ENCODE measurements around the gene DIAPH1.
A peak's percentile ranks its signal among the peaks of the same experiment; 100 is the strongest.

The DIAPH1 gene

DNA sequence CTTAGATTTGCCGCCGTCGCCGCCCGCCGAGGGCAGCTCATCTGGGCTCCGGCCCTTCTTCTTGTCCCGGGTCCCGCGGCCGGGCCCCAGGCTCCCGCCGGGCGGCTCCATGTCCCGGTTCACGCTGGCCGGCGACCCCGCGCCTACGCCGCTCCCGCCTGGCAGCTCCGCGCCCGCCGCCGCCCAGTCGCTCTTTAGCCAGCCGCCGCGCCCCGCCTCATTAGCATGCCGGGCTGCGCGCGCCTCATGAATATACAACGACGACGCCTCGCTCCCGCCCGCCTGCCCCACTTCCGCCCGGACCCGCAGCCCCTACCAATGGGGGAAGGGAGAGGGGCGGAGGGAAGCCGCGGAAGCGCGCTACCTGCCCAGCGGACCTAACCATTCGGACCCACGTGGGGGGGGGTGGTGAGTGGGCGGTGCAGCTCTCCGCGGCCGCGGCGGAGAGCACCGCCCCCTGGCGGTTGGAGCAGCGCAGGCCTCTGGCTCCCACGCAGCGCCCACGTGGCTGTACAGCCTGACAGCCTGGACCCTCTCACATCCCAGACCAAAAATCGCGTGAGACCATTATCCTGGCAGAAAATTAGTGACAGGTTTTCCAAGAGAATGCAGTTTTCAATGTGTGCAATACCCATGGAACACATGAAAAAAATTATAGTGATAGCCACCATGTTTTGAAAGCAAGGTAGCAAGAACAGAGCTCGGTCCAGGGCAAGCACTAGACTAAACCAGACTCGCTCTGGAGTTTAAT is at the start of gene DIAPH1:
TSS of gene DIAPH1 (minus strand) at position 197 of the 751 bp plus-strand sequence. CDS start at position 111, 86 bp downstream.
- no peak for TF ChIP-seq ZNF274 (IDR thresholded peaks at IDR 0.05; ENCODE audit: low read depth, low read length)
- H3K4me3 ChIP-seq (ENCODE audit: low read length): peak within 1 kb of the TSS; percentile 87

DNA sequence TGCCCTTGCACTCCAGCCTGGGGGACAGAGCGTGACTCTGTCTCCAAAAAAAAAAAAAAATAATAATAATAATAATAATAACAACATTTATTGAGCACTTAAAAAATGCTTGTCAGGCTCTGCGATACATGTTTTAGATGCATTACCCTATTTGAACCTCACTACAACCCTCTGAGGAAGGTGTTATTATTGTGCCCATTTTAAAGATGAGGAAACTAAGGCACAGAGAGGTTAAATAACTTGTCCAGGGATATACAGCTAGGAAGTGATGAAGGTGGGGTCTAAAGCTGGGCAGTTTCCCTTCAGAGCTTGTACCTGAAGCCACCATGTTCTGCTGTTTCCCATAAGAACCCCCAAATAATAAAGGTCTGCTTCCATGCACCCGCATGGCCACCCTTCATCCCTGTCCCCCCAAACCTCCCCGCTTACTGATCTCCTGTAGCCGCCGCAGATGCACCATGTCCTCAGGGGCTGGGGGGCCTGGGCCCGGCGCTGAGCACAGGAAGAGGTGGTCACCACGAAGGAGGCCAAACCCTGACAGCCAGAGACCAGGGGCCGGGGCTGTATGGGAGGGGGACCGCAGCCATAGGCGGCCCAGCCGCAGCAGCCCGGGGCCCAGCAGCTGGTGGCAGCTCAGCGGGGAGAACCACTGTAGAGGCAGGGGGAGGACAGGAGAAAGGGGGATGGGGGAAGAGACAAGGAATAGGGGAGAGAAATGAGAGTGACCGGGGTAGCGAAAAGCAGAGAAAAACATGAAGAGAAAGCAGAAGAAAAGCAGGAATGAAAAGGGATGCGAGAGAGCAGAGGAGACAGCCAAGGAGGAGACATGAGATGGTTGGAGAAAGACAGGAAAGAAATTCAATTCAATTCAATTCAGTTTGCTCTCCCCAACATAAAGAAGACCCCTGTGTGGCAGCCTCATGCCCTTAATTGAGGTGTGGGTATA is 47.5 kb upstream of the DIAPH1 start:
- no peak overlapping the region for H3K4me3 ChIP-seq (ENCODE audit: low read length)
- TF ChIP-seq ZNF274 (IDR thresholded peaks at IDR 0.05; ENCODE audit: low read depth, low read length): no peak

DNA sequence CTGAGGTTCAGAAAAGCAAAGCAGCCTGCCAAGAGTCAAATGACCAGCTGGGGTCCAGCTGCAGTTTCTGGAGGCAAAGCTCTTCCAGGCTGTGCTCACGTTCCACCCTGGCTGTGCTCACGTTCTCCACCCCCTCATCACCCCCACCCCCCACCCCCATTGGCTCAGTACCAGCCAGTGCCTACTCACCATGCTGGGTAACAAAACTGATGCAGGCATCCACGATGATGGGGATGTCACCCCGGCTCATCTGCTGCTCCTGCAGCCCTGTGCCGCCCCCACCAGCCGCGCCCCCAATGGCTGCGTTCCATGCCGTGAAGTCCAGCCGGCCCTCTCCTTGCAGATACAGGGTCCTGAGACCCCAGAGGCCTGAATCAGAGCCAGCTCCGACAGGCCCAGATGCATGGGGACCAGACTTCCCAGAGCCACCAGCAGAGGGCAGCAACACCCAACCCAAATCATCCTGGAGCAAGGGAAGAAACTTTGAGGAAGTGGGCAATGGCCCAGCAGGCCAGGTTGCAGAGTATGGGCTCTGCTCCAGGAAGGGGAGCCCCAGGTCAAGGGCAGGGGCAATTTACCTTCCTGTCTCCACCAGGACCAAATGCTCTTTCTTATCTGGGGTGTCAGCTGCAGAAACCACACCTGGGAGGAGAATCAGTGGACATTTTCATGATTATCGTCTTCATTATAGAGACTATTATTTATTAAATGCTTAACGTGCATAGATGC is 46.1 kb upstream of the DIAPH1 start:
- TF ChIP-seq ZNF274 (IDR thresholded peaks at IDR 0.05; ENCODE audit: low read depth, low read length): no peak
- H3K4me3 ChIP-seq (ENCODE audit: low read length): no peak overlapping the region

GRCh38 chr5:141663506-141663905 is 44.7 kb upstream of the DIAPH1 start:
- TF ChIP-seq ZNF274 (IDR thresholded peaks at IDR 0.05; ENCODE audit: low read depth, low read length): no peak

GRCh38 chr5:141662028-141662427 is 43.2 kb upstream of the DIAPH1 start:
- TF ChIP-seq ZNF274 (IDR thresholded peaks at IDR 0.05; ENCODE audit: low read depth, low read length): no peak
- no peak overlapping the region for H3K4me3 ChIP-seq (ENCODE audit: low read length)

More at GRCh38 chr5:141663506-141663905, 44.7 kb upstream of the DIAPH1 start:
- no peak overlapping the region for H3K4me3 ChIP-seq (ENCODE audit: low read length)

DNA sequence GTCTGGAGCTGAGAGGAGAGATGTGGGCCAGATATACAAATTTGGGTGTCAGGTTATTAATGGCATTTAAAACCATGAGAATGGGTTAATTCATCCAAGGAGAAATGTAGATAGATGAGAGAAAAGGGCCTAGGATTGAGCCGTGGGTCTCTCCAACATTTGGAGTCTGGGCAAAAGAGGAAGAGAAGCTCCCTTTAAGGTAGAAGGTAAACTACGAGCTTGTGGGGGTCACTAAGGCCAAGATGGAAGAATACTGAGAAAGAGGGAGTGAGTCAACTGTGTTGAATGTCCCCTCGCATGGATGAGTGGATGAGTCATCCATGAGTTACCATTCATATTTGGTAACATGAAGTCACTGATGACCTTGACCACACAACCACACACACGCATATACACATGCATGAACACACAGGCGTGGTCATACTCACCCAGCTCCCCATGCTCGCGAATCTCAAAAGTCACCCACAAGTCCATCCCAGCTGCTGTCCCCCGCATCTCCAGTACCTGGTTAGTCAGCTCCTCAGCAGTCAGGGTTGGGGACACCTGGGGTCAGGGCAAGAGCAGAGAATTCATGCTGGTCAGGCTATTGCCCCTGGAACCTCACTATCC is 39.2 kb upstream of the DIAPH1 start:
- TF ChIP-seq ZNF274 (IDR thresholded peaks at IDR 0.05; ENCODE audit: low read depth, low read length): no peak
- H3K4me3 ChIP-seq (ENCODE audit: low read length): no peak overlapping the region

DNA sequence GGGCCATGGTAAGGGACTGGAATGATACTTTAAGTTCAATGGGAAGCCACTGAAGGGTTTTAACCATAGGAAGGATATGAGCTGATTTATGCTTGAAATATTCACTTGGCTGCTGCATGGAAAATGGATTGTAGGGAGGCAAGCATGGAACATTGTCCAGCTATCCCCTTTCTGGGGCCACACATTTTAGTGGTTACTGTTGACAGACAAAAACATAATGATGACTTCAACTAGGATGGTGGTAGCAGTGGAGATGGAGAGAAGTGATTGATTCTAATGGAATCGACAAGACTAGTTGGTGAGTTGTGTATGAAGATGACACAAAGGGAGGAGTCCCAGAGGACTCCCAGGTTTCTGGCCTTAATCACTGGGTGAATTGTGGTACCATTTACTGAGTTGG is 38.6 kb upstream of the DIAPH1 start:
- no peak for TF ChIP-seq ZNF274 (IDR thresholded peaks at IDR 0.05; ENCODE audit: low read depth, low read length)
- H3K4me3 ChIP-seq (ENCODE audit: low read length): no peak overlapping the region

DNA sequence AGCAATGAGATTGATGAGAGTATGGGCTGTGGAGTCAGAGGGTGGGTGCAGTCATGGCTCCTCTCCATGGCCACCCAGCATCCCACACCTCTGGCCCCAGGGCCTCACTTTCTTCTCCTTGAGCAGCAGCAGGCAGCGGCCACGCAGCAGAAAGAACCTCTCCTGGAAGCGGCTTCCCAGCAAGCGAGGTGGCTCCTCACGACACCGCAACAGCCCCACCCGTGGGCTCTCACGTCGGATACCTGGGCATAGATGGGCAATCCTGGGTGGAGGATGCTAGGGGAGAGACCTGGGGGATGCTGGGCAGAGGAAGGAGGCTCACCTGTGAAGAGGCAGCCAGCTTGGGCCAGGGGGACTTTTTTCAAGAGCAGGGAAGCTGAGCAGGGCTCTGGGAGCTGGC is 37.6 kb upstream of the DIAPH1 start:
- no peak for TF ChIP-seq ZNF274 (IDR thresholded peaks at IDR 0.05; ENCODE audit: low read depth, low read length)
- no peak overlapping the region for H3K4me3 ChIP-seq (ENCODE audit: low read length)

GRCh38 chr5:141655020-141655419 is 36.2 kb upstream of the DIAPH1 start:
- H3K4me3 ChIP-seq (ENCODE audit: low read length): no peak overlapping the region

DNA sequence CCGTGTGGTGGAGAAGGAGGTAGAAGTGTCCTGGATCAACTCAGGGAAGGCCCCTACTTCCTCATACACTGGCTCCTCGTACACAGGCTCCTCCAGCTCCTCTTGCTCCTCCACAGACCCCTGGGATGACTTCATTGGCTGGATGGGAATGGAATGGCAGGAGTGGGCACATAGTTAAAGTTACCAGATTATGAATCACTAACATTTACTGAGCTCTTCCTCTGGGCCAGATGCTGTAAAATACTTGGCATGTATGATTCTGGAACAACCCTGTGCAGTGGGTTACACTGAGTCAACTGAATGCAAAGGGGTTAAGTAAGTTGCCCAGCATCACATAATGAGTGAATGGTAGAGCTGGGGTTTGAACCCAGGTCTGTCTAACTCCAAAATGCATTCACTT is 35.5 kb upstream of the DIAPH1 start:
- TF ChIP-seq ZNF274 (IDR thresholded peaks at IDR 0.05; ENCODE audit: low read depth, low read length): no peak
- H3K4me3 ChIP-seq (ENCODE audit: low read length): no peak overlapping the region

More at GRCh38 chr5:141655020-141655419, 36.2 kb upstream of the DIAPH1 start:
- no peak for TF ChIP-seq ZNF274 (IDR thresholded peaks at IDR 0.05; ENCODE audit: low read depth, low read length)

- H3K4me3 ChIP-seq (ENCODE audit: low read length): peak overlapping the region; percentile 27; the same call in 1 of the 2 replicates
- TF ChIP-seq ZNF274 (IDR thresholded peaks at IDR 0.05; ENCODE audit: low read depth, low read length): no peak
These were observed 32.9 kb upstream of the DIAPH1 start for GRCh38 chr5:141651728-141652105.

- no peak for TF ChIP-seq ZNF274 (IDR thresholded peaks at IDR 0.05; ENCODE audit: low read depth, low read length)
- H3K4me3 ChIP-seq (ENCODE audit: low read length): peak within 1 kb of the TSS; percentile 74; the same call in 1 of the 2 replicates
These were observed 32.3 kb upstream of the DIAPH1 start, which contains the start of gene FCHSD1 for GRCh38 chr5:141650851-141651727. FCHSD1 (minus strand) TSS chr5:141651418; CDS start chr5:141651368, 50 bp downstream.

GRCh38 chr5:141649972-141650371 is 31.2 kb upstream of the DIAPH1 start:
- no peak for TF ChIP-seq ZNF274 (IDR thresholded peaks at IDR 0.05; ENCODE audit: low read depth, low read length)
- H3K4me3 ChIP-seq (ENCODE audit: low read length): no peak overlapping the region

All from GM08714 (cell line).